Measurements from ENCODE around the gene SHC2.
"Not testable (repeated sequence)": the region's sequence is repeated elsewhere in the genome, so short reads cannot be mapped to it uniquely, and the experiment has no call there.

SHC2 gene

GRCh38 chr19:457636-458035 lies 3.2 kb downstream of the SHC2 start:
- H3K27me3 ChIP-seq (ENCODE audit: control insufficient read depth in 1 of 2, insufficient read depth in 2 of 2, low read length in 2 of 2) = no peaks in the 10 kb centered on the region
- H3K9ac ChIP-seq (ENCODE audit: low read depth in 1 of 2, low read length in 2 of 2) = no peak overlapping the region
- H3K36me3 ChIP-seq (ENCODE audit: control insufficient read depth in 1 of 2, insufficient read depth in 2 of 2, low read length in 2 of 2) = no peaks in the 10 kb centered on the region
- H3K27ac ChIP-seq (ENCODE audit: low read depth, low read length) = no peak overlapping the region
- peaks cover 0 to 8% of the 10 kb centered on the region in 2 donors for H3K4me1 ChIP-seq (ENCODE audit: control insufficient read depth in 1 of 2, insufficient read depth in 2 of 2, low read length in 2 of 2)
- no peak overlapping the region for H3K4me3 ChIP-seq (ENCODE audit: low read depth in 1 of 2, low read length in 2 of 2)
- no peaks in the 10 kb centered on the region for H3K9me3 ChIP-seq (ENCODE audit: control insufficient read depth in 1 of 2, low read length in 2 of 2)

GRCh38 chr19:456547-457110 lies 4.2 kb downstream of the SHC2 start:
- Histone ChIP-seq H3K9ac (ENCODE audit: low read depth in 1 of 2, low read length in 2 of 2) (no peak overlapping the region), H3K36me3 (ENCODE audit: control insufficient read depth in 1 of 2, insufficient read depth in 2 of 2, low read length in 2 of 2) (no peaks in the 10 kb centered on the region), H3K9me3 (ENCODE audit: control insufficient read depth in 1 of 2, low read length in 2 of 2) (no peaks in the 10 kb centered on the region), H3K27me3 (ENCODE audit: control insufficient read depth in 1 of 2, insufficient read depth in 2 of 2, low read length in 2 of 2) (no peaks in the 10 kb centered on the region), H3K27ac (ENCODE audit: low read depth, low read length) (no peak overlapping the region), H3K4me3 (ENCODE audit: low read depth in 1 of 2, low read length in 2 of 2) (no peak overlapping the region), H3K4me1 (ENCODE audit: control insufficient read depth in 1 of 2, insufficient read depth in 2 of 2, low read length in 2 of 2) (peaks cover 0 to 3% of the 10 kb centered on the region in 2 donors)

DNA sequence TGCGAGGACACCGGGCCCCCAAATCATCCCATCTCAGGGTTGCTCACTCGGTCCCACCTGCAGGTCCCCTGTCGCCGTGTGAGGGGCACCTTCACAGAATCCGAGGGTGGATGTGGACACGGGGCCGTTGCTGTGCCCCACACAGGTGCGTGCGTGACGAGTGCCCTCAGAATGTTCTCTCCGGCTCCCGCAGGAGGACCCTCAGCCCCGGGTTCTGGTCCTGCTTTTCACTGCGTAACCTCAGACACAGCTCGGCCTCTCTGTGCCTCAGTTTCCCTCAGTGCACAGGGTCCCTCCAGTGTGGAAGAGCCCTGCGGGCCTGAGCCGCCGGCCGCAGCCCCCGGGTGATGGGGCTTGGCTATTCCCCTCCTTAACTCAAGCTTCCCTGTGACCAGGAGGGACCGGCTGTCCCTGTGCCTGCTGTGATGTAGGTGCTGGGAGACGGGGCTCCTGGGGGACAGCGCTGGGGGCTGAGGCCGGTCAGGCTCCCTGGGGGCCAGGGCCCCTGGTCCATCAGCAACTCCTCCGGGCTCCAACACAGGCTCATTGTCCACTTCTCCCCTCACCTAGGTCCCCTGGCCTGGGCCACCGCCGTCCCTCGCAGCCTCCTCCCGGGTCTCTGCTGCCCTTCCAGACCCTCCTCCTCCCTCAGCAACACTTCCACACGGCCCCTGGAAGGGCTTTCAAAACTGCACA lies 4.8 kb downstream of the SHC2 start:
- no peaks in the 10 kb centered on the region for H3K36me3 ChIP-seq (ENCODE audit: control insufficient read depth in 1 of 2, insufficient read depth in 2 of 2, low read length in 2 of 2)
- H3K9me3 ChIP-seq (ENCODE audit: control insufficient read depth in 1 of 2, low read length in 2 of 2) = peaks cover 0 to under 1% of the 10 kb centered on the region in 2 donors
- H3K4me1 ChIP-seq (ENCODE audit: control insufficient read depth in 1 of 2, insufficient read depth in 2 of 2, low read length in 2 of 2) = peaks cover 0 to 3% of the 10 kb centered on the region in 2 donors
- no peak overlapping the region for H3K27ac ChIP-seq (ENCODE audit: low read depth, low read length)
- no peak overlapping the region for H3K9ac ChIP-seq (ENCODE audit: low read depth in 1 of 2, low read length in 2 of 2)
- H3K27me3 ChIP-seq (ENCODE audit: control insufficient read depth in 1 of 2, insufficient read depth in 2 of 2, low read length in 2 of 2) = no peaks in the 10 kb centered on the region
- no peak overlapping the region for H3K4me3 ChIP-seq (ENCODE audit: low read depth in 1 of 2, low read length in 2 of 2)

DNA sequence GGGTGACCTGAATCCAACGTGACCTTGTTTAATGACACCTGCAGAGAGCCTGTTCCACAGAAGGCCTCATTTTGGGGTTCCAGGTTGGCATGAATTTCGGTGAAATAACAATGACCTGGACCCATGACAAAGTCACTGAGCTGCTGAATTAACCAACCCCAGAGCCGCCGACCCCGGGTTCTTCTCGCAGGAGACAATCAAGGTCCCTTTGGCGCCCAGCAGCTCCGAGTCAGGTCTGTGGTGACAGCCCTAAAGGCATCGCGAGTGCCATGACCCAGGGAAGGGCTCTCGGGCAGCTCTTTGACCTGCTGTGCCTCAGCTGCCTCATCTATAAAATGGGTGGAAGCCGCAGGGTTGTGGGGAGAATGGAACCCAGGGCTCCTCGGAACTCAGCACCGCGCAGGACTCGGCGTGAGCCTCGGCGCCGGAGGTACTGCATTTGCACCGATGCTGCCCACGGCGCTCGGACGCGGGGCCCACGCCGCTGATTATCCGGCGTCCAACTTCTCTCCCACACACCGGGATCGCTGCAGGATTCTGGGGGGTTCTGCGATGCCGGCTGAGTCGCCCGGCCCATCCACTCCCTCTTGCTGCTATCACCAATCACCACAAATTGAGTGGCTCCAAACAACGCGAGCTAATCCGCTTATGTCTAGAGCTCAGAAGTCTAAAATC lies 5.7 kb downstream of the SHC2 start:
- Histone ChIP-seq H3K27ac (ENCODE audit: low read depth, low read length) (no peak overlapping the region), H3K27me3 (ENCODE audit: control insufficient read depth in 1 of 2, insufficient read depth in 2 of 2, low read length in 2 of 2) (no peaks in the 10 kb centered on the region), H3K4me1 (ENCODE audit: control insufficient read depth in 1 of 2, insufficient read depth in 2 of 2, low read length in 2 of 2) (peaks cover 0 to 3% of the 10 kb centered on the region in 2 donors), H3K36me3 (ENCODE audit: control insufficient read depth in 1 of 2, insufficient read depth in 2 of 2, low read length in 2 of 2) (no peaks in the 10 kb centered on the region), H3K9me3 (ENCODE audit: control insufficient read depth in 1 of 2, low read length in 2 of 2) (peaks cover 0 to 3% of the 10 kb centered on the region in 2 donors), H3K4me3 (ENCODE audit: low read depth in 1 of 2, low read length in 2 of 2) (no peak overlapping the region), H3K9ac (ENCODE audit: low read depth in 1 of 2, low read length in 2 of 2) (no peak overlapping the region)

GRCh38 chr19:453606-454005 lies 7.2 kb downstream of the SHC2 start:
- Histone ChIP-seq H3K4me1 (ENCODE audit: control insufficient read depth in 1 of 2, insufficient read depth in 2 of 2, low read length in 2 of 2) (no peaks in the 10 kb centered on the region), H3K36me3 (ENCODE audit: control insufficient read depth in 1 of 2, insufficient read depth in 2 of 2, low read length in 2 of 2) (no peaks in the 10 kb centered on the region), H3K4me3 (ENCODE audit: low read depth in 1 of 2, low read length in 2 of 2) (no peak overlapping the region)

DNA sequence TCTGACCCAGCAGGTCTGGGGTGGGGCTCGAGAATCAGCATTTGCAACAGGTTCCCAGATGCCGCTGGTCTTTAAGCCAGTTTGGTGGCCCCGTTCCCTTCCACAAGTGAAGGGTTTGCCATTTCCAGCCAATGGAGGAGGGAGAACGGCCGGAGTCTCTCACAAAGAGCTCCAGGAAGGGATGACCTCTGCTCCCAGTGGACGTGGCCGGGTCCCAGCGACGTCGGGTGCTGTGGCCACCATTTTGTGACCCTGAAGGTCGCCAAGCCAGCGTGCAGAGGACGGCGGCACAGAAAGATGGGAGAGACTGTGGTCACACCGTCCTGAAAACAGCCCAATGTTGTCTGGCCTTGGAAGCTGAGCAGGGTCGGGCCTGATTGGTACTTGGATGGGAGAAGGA lies 8.0 kb downstream of the SHC2 start:
- Histone ChIP-seq H3K4me1 (ENCODE audit: control insufficient read depth in 1 of 2, insufficient read depth in 2 of 2, low read length in 2 of 2) (no peaks in the 10 kb centered on the region), H3K9me3 (ENCODE audit: control insufficient read depth in 1 of 2, low read length in 2 of 2) (peaks cover 0 to 3% of the 10 kb centered on the region in 2 donors), H3K27ac (ENCODE audit: low read depth, low read length) (no peak overlapping the region)

More at GRCh38 chr19:453606-454005, 7.2 kb downstream of the SHC2 start:
- no peak overlapping the region for H3K9ac ChIP-seq (ENCODE audit: low read depth in 1 of 2, low read length in 2 of 2)
- H3K27ac ChIP-seq (ENCODE audit: low read depth, low read length) = no peak overlapping the region
- no peaks in the 10 kb centered on the region for H3K27me3 ChIP-seq (ENCODE audit: control insufficient read depth in 1 of 2, insufficient read depth in 2 of 2, low read length in 2 of 2)
- peaks cover 0 to 3% of the 10 kb centered on the region in 2 donors for H3K9me3 ChIP-seq (ENCODE audit: control insufficient read depth in 1 of 2, low read length in 2 of 2)

GRCh38 chr19:450912-451481 lies 9.8 kb downstream of the SHC2 start:
- not testable (repeated sequence) for H3K27me3 ChIP-seq (ENCODE audit: control insufficient read depth in 1 of 2, insufficient read depth in 2 of 2, low read length in 2 of 2); H3K36me3 ChIP-seq (ENCODE audit: control insufficient read depth in 1 of 2, insufficient read depth in 2 of 2, low read length in 2 of 2); H3K27ac ChIP-seq (ENCODE audit: low read depth, low read length); H3K9me3 ChIP-seq (ENCODE audit: control insufficient read depth in 1 of 2, low read length in 2 of 2); H3K4me1 ChIP-seq (ENCODE audit: control insufficient read depth in 1 of 2, insufficient read depth in 2 of 2, low read length in 2 of 2); H3K9ac ChIP-seq (ENCODE audit: low read depth in 1 of 2, low read length in 2 of 2); H3K4me3 ChIP-seq (ENCODE audit: low read depth in 1 of 2, low read length in 2 of 2)

More for the DNA sequence above, 8.0 kb downstream of the SHC2 start:
- Histone ChIP-seq H3K4me3 (ENCODE audit: low read depth in 1 of 2, low read length in 2 of 2) (no peak overlapping the region), H3K27me3 (ENCODE audit: control insufficient read depth in 1 of 2, insufficient read depth in 2 of 2, low read length in 2 of 2) (no peaks in the 10 kb centered on the region), H3K36me3 (ENCODE audit: control insufficient read depth in 1 of 2, insufficient read depth in 2 of 2, low read length in 2 of 2) (no peaks in the 10 kb centered on the region), H3K9ac (ENCODE audit: low read depth in 1 of 2, low read length in 2 of 2) (no peak overlapping the region)

GRCh38 chr19:449916-450315 lies 10.9 kb downstream of the SHC2 start:
- Histone ChIP-seq H3K36me3 (ENCODE audit: control insufficient read depth in 1 of 2, insufficient read depth in 2 of 2, low read length in 2 of 2) (no peaks in the 10 kb centered on the region), H3K9ac (ENCODE audit: low read depth in 1 of 2, low read length in 2 of 2) (no peak overlapping the region), H3K27ac (ENCODE audit: low read depth, low read length) (no peak overlapping the region), H3K4me3 (ENCODE audit: low read depth in 1 of 2, low read length in 2 of 2) (no peak overlapping the region), H3K27me3 (ENCODE audit: control insufficient read depth in 1 of 2, insufficient read depth in 2 of 2, low read length in 2 of 2) (no peaks in the 10 kb centered on the region), H3K9me3 (ENCODE audit: control insufficient read depth in 1 of 2, low read length in 2 of 2) (peaks cover 0 to 3% of the 10 kb centered on the region in 2 donors), H3K4me1 (ENCODE audit: control insufficient read depth in 1 of 2, insufficient read depth in 2 of 2, low read length in 2 of 2) (no peaks in the 10 kb centered on the region)

GRCh38 chr19:447816-448560 lies 12.8 kb downstream of the SHC2 start:
- Histone ChIP-seq H3K27me3 (ENCODE audit: control insufficient read depth in 1 of 2, insufficient read depth in 2 of 2, low read length in 2 of 2) (no peaks in the 10 kb centered on the region), H3K36me3 (ENCODE audit: control insufficient read depth in 1 of 2, insufficient read depth in 2 of 2, low read length in 2 of 2) (no peaks in the 10 kb centered on the region), H3K27ac (ENCODE audit: low read depth, low read length) (no peak overlapping the region), H3K4me1 (ENCODE audit: control insufficient read depth in 1 of 2, insufficient read depth in 2 of 2, low read length in 2 of 2) (no peaks in the 10 kb centered on the region), H3K9ac (ENCODE audit: low read depth in 1 of 2, low read length in 2 of 2) (no peak overlapping the region), H3K4me3 (ENCODE audit: low read depth in 1 of 2, low read length in 2 of 2) (no peak overlapping the region), H3K9me3 (ENCODE audit: control insufficient read depth in 1 of 2, low read length in 2 of 2) (peaks cover 0 to 3% of the 10 kb centered on the region in 2 donors)

Measured in duodenal mucosa (tissue), 2 donors.